HG03045 (cell line): ENCODE data around the gene NDE1.
"Not testable (repeated sequence)": the region's sequence is repeated elsewhere in the genome, so short reads cannot be mapped to it uniquely, and the experiment has no call there.

Source experiments
- ATAC-seq: cut with Tn5 transposase; IDR thresholded peaks from one replicate; pipeline ENCODE4 v1.9.1; 2021; ENCODE audit warnings: mild to moderate bottlenecking, moderate library complexity; ENCODE audit not compliant: unreplicated experiment

NDE1 gene

GRCh38 chr16:15620611-15621195 is 29.3 kb upstream of the NDE1 start:
- ATAC-seq = no peak

GRCh38 chr16:15621456-15621855 is 28.6 kb upstream of the NDE1 start:
- ATAC-seq = no peak

- ATAC-seq = no peak
Observed at GRCh38 chr16:15621889-15622288, 28.2 kb upstream of the NDE1 start.

- ATAC-seq = no peak
Observed at GRCh38 chr16:15631730-15632409, 18.2 kb upstream of the NDE1 start.

- no peak for ATAC-seq
Observed at GRCh38 chr16:15635926-15636325, 14.1 kb upstream of the NDE1 start.

GRCh38 chr16:15636392-15636873 is 13.6 kb upstream of the NDE1 start:
- no peak for ATAC-seq

- no peak for ATAC-seq
Observed at GRCh38 chr16:15639061-15639568, 10.9 kb upstream of the NDE1 start.

GRCh38 chr16:15640966-15641365 is 9.1 kb upstream of the NDE1 start:
- ATAC-seq = no peak

- ATAC-seq = no peak
Observed at GRCh38 chr16:15641753-15642556, 8.1 kb upstream of the NDE1 start.

- peak; percentile 50 for ATAC-seq
Observed at GRCh38 chr16:15642557-15643047, 7.4 kb upstream of the NDE1 start.

GRCh38 chr16:15643048-15643945 is 6.7 kb upstream of the NDE1 start, which contains the start of gene MARF1:
TSS of gene MARF1 (minus strand) at chr16:15643154. CDS start at chr16:15639233, 3,921 bp downstream.
- ATAC-seq = peak; percentile 52

- no peak for ATAC-seq
Observed at GRCh38 chr16:15643946-15644250, 6.1 kb upstream of the NDE1 start.

GRCh38 chr16:15644267-15644961 is 5.6 kb upstream of the NDE1 start:
- ATAC-seq = no peak

- ATAC-seq = not testable (repeated sequence)
Observed at GRCh38 chr16:15644962-15645465, 5.0 kb upstream of the NDE1 start.

GRCh38 chr16:15646557-15647293 is 3.3 kb upstream of the NDE1 start:
- ATAC-seq = not testable (repeated sequence)

- ATAC-seq = no peak
Observed at GRCh38 chr16:15647294-15648014, 2.6 kb upstream of the NDE1 start.

- ATAC-seq = no peak
Observed at GRCh38 chr16:15648135-15648730, 1.8 kb upstream of the NDE1 start.

GRCh38 chr16:15649311-15649710 is 734 bp upstream of the NDE1 start:
- ATAC-seq = not testable (repeated sequence)
